GM11168 (cell line): ENCODE data around the gene MRPL14.

Experiments
- in situ Hi-C: fragments of 300-500 bp; cut with MboI; formaldehyde crosslinking; loops from one replicate; pipeline ENCODE4 v1.12.0; 2022; ENCODE audit warnings: low sequenced_read_pairs; ENCODE audit not compliant: unreplicated experiment

Gene MRPL14

DNA sequence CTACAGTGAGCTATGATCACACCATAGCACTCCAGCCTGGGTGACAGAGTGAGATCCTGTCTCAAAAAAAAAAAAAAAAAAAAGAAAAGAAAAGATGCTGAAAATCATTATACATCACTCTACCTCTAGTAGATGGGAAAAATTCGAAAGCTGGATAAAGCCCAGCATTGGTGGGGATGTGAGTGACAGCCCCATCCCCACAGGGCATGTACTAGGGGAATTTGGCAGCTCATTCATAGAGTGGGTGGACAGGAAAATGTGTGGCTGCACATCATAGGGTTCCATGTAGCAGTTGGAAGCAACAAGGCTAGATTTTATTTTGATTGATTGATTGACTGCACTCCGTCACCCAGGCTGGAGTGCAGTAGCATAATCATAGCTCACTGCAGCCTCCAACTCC is 42.0 kb downstream of the MRPL14 start:
- in situ Hi-C loops = loop anchor here (5.0 to 25.0 kb wide), 2 partner anchors 308 to 423 kb away; no protein-coding TSS in a partner anchor

DNA sequence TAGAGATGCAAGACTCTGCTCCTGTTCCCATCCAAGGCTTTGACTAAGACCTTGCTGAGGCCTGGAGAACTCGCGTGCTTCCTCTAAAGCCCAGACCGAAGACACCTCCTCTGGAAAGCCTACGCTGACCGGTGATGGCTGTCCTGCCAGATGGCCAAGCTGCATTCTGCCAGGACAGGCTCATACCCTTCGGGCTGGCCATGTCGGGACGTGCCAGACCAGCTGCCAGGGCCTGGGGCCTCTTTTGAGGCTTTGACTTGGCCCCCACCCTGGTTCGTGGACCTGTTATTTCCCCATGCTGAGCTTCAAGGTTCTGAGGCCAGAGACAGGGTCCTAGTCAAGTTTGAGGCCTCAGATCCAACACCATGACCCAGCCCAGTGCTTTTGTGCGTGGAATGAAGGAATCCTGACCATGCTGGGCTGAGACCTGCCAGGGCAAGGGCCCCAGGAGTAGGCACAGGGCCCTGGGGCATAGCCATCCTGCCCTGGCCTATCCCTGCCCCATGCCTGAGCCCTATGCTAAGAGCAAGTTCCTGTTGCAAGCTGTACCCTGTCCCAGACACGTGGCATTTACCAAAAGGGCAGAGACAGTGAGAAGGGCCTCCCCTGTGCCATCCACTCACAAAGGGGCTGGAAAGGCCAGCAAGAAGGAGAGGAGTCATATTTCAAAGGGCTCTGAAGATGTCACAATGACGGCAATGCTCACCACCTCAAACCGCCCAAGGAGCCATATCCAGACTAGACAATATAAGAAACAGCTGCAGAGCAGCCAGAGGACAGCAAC is 42.8 kb downstream of the MRPL14 start:
- in situ Hi-C loops = loop anchor here (5.0 to 25.0 kb wide), 2 partner anchors 307 to 422 kb away; no protein-coding TSS in a partner anchor

DNA sequence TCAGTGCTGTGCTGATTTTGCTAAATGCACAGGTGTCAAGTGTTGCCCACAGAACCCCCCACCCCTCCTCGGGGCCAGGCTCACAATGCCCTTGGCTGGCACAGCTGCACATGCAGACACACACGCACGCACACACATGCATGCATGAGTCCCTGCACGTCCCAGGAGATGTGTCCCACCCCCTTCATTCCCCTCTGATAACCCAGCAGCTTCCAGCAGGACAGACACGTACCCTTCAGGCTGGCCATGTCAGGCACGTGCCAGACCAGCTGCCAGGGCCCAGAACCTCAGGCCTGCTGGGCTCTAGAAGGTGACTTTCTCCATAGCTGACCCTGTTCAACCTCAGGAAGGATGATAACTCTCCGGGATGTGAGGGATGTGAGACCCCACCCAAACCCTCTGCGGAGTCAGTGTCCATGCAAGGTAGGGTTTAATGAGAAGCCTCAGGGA is 44.4 kb downstream of the MRPL14 start:
- in situ Hi-C loops = loop anchor here (25.0 kb wide), 1 partner anchor 421 kb away; no protein-coding TSS in a partner anchor

DNA sequence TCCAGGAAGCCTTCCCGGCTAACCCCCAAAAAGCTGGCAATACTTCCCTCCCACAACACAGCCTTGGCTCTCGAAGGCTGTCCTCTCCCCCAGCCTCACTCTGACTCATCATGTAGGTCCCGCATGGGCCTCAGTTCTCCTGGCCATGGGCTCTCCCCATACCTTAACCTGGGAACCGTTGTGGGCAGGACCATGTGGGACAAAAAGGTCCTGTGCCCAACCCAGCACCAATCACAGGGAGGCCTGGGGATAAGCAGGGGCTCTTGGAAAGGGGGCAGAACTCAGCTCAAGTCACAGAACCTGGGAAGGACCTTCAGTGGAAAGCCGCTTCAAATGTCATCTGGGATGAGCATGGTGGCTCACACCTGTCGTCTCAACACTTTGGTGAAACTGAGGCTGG is 45.5 kb downstream of the MRPL14 start:
- in situ Hi-C loops = loop anchor here (25.0 kb wide), 1 partner anchor 419 kb away; no protein-coding TSS in a partner anchor

DNA sequence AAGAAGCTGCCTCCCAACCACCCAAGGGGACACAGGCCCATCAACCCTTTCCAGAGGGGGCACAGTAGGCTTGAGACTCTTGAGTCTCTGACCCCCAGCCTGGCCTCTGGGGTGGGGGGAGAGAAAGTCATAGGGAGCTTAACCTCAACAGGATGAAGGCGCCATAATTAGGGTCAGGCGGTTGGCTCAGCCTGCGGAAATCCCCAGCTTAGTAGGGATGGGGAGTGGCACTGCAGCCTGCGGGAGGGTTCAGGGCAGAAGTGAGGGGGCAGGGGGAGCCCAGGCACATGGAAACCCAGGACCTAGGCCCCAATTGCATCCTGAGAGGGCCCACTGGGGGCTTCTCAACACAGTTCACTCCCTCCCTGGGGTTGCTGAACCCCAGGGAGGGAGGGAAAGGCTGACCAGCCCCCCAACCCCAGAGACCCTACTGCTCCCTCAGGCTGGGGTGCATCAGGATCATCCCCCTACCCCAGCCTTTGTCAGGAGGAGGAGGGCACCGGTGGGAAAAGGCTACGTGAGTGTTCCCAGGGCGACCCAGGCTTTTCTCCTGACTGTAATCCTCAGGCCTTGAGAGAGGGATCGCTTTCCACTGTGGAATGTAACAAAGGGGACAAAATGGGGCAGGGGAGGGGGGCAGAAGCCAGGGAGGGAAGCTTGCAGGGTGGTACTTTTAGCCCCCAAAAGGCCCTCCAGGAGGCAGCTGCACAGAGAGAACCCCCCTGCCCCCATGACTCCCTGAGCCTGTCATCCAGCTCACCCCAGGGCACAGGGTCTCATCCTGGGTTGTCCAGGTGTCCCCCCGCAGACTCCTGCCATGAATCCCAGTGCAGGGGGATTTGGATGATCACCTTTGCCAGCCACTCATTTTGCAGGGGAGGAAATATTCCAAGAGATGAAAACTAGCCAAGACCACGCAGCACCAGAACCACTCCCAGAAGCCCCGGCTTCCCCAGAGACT is 46.4 kb downstream of the MRPL14 start:
- in situ Hi-C loops = loop anchor here (25.0 kb wide), 1 partner anchor 419 kb away; no protein-coding TSS in a partner anchor

DNA sequence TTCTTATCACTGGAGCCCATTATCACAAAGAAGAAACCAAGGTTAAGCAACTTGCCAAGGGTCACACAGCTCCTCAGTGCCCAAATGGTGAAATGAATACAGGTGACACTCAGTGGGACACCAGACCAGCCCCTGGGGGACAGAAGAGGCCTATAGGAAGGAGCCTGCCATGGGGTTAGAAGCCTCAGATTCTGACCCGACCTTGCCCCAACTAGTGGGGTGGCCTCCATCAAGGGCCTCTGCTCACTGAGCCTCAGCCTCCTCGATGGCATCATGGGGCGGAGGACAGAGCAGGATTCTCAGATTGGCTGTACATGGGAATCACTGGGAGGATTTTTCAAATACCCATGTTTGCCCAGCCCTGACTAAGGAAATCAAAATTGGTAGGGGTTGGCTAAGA is 47.6 kb downstream of the MRPL14 start:
- in situ Hi-C loops = loop anchor here (25.0 kb wide), 1 partner anchor 417 kb away; no protein-coding TSS in a partner anchor

DNA sequence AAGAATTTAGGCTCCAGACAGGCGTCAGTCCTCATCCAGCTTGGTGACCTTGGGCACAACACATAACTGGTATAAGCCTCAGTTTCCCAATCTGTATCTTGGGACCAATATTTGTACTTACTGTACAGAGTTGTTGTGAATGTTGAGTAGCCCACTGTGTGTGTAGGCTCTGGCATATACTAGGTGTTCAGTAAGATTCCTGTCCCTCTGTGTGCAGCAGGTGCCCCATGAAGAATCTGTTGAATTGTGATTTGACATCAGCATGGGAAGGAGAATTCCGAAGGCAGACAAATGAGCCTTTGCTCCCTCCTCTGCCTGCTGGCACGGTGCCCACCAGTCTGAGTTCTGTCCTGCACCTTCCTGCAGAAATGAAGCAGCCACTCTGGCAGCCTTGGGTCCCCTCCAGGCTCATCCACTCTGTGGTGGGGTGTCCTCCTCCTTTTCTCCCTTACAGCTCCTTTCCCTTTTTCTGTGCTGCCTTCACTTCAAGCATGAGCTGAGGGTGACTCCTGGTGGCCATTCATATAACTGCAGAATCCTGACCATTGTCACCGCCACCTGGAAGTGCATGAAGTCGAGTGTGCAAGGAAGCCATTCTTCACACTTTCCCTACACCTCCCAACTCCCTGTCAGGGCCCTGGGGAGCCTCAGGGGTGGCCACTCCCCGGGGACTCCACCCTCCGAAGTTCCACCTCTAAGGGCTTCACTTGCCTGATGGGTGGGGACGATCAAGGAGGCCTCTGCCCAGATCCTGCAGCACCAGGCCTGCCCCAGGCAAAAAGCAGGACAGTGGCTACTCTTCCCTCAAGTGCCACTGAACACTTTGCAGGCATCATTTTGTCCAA is 48.2 kb downstream of the MRPL14 start:
- in situ Hi-C loops = loop anchor here (25.0 kb wide), 1 partner anchor 417 kb away; no protein-coding TSS in a partner anchor

DNA sequence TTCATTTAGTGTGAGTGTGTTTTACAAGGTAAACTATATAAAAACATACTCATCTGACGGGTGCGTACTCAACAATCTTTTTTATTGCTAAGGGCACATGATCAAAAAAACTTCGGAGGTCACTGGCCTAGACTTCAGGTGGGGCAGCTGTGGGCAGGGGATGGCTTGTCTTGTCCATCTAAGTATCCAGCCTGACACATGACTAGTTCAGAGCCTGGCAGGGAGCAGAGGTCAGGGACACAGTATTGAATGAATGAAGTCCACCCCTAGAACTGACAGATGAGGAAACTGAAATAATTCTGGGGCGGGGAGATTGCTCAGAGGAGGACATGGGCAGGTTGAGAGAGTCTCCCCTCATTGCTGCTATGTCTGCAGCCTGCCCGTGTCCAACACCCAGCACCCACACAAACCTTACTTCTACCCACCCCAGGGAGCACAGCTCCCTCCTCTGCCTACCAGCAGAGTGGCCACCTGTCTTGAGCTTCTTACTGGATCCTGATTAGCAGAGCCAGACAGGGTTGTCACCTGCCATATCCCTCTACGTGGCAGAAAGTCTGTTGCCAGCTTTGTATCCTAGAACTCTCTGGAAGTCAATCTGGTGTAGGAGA is 48.9 kb downstream of the MRPL14 start:
- in situ Hi-C loops = loop anchor here (25.0 kb wide), 1 partner anchor 416 kb away; no protein-coding TSS in a partner anchor

DNA sequence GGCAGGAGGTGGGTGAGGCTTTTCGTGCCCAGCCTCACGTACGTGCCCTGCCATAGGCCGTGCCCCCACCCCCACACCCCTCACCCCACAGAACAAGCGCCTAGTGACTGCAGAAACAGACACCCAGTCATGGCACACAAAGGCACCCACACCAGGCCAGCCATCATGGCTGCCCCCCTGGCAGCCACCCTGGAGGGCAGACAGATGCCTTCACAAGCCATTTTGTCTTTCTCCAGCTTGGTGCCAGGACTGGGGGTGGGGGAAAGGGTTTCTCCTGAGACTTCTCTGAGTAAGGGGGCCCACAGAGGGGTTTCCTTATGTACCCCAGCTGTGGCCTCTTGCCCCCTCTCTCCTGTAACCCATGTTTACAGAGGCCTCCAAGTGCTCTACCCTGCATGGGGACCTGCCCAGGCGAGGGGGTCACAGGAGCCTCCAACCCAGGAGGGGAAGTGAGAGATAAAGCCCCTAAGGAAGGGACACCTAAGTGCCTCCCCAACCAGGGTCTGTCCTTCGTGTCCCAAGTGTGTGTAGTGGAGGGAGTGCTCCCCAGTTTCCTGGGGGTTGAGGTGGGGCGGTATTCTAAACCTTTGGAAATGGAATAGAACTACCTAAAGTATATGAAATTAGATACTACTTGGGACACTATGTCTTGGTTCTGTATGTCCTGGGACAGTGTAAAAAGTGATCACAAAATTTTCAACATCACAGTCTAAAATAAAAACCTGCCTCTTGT is 49.9 kb downstream of the MRPL14 start:
- in situ Hi-C loops = loop anchor here (25.0 kb wide), 1 partner anchor 415 kb away; no protein-coding TSS in a partner anchor

DNA sequence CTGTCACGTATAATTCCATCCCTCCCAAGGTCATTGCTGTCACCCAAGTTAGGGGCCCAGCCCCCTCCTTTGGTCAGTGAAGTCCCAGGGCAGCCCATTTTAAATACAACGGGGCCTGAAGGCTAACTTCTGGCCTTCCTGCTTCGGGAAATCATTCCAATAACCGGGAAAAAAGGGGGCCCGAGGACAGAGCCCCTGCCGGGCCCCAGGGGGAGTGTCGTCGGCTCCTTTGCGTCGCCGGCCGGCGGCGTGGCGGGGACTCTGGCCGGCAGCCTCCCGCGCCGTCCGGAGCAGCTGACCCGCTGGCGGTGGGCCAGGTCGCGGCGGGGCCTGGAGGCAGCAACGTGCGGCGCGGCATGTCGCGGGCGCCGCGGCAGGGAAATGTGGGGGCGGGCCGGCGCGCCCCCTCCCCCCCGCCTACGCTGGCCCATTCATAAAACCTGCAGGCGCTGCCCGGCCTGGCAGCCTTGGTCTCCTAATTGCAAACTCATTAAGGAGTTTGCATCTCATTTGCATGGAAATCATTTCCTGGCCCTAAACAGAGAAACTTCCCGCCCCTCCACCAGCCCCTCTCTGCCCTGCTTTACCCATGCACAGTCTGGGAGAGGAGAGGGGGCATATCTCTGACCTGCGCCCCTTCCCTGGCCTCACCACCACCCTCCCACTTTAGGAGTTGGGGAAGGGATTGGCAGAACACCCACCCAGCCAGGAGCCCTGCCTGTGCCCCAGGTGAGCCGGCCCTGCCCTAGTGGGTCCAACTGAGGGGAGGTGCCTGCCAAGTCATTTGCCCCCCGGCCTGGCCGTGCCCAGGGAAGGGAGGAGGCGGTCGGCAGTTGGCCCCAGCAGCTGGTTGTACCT is 50.7 kb downstream of the MRPL14 start:
- in situ Hi-C loops = loop anchor here (25.0 kb wide), 1 partner anchor 414 kb away; no protein-coding TSS in a partner anchor

DNA sequence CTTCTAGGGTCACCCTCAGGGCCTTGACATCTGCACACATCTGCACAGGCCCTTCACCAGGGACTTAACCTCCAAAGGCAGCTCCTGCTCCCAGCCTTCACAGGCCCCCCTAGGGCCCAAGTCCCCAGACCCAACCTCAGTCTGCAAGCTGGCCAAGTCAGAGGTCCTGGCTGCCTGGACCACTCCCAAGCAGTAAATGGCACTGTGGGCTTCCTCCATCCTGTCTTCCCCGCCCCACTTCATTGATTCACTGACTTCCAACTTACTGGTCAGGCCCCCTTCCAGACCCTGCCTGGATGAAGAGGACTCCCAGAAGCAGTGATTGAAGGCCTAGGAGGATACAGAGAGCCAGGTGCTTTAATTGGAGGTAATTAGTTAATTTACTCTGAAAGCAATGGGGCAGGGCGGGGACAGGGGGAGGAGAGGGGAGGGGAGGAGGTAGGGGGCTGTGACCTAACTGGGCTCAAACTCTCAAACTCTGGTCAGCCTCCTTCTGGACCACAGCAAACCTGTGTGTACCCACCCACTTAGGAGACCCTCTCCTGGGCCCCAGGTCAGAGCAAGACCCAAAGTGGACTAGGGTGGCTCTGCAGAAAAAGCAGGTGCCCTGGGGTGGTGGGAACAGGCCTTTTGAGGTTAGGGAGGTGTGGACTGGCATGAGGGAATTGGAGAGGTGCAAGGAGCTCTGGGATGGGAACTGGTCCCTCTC is 51.5 kb downstream of the MRPL14 start:
- in situ Hi-C loops = loop anchor here (25.0 kb wide), 1 partner anchor 414 kb away; no protein-coding TSS in a partner anchor

DNA sequence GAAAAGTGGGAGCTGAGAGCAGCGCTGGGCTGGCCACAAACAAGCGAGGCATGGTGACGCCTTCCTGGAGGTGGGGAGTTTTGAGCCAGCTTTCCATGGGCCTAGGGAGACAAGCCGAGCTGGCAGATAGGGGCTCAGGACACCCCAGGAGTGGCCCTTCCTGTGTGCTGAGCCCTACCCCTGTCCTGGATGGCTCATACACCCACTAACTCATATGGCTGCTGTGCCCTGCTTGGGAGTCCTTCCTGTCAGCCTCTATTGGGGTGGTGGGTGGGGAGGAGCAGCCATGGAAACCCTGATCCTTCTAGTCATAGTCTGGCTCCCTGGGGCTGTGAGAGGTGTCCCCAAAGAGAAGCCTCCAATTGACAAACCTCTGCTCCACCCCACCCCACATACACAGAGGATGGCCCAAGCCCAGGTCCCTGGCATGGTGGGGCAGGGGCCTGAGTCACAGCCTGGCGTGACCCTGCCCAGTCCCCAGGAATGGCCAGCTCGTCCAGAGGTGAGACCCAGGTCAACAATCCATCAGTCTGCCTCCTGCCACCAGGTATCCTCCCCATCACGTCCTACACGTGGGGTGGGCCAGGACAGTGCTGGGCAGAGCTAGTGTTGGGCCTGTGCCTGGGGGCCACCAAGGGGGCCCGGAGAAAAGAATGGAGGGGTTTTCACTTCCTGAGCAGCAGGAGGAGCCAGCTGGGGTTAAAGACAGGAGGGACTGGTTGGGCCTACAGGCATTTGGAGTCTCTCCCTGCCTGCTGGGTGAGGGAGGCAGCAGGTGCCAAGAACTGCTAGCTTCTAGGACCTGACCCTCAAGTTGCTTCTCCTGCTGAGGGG is 52.2 kb downstream of the MRPL14 start:
- in situ Hi-C loops = loop anchor here (25.0 kb wide), 1 partner anchor 413 kb away; no protein-coding TSS in a partner anchor

DNA sequence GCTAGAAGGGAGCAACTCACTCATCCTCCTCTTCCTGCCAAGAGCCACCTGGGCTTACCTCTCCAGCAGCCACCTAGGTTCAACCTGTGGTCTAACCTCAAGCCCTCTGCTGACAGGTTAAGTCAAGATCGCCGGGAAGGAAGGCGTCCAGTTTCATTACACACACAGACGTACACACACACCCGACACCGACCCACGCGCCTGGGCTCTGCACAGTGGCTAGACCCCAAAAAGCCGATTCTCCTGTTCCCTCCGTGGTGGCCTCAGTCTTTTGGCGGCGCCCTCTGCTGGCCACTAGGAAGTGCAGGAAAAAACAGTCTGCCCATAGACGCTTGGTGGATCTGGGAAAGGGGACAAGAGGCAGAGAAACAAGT is 52.8 kb downstream of the MRPL14 start:
- in situ Hi-C loops = no loop called here

DNA sequence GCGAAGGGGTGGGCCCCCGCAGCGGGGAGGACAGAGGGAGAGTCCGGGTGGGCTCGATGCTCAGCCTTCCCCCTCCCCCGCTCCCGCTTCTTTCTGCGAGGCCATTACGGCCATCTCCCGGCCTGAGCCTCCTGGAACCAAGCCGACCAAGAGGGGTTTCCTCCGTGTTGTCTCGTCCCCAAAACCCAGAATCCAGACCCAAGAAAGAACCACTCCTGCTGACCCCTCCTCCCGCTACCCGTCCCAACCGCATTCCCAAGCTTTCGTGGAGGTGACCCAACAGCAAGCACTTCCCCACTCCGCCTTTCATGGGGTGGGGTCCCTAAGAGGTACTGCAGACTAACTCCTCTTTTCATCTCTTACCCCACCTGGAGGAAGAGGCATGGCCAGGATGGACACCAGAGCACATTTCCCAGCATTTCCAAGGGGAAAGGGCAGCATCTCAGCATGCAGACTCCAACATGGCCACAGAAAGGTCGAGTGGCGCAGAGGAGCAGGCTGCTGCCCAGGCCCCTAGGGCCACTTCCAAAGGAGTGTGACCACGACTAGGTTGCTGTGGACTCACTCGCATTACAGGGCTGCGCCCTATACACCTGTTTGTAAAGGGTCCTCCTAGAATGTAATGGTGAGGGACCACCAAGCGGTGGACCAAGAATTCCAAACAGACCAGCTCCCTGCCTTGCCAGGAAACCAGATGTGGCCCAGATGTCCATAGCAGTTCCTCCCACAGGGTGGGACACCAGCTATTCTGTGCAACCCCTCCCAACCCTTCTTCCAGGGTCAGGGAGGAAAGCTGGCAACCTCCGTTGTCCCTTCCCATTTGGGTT is 53.4 kb downstream of the MRPL14 start:
- in situ Hi-C loops = no loop called here

DNA sequence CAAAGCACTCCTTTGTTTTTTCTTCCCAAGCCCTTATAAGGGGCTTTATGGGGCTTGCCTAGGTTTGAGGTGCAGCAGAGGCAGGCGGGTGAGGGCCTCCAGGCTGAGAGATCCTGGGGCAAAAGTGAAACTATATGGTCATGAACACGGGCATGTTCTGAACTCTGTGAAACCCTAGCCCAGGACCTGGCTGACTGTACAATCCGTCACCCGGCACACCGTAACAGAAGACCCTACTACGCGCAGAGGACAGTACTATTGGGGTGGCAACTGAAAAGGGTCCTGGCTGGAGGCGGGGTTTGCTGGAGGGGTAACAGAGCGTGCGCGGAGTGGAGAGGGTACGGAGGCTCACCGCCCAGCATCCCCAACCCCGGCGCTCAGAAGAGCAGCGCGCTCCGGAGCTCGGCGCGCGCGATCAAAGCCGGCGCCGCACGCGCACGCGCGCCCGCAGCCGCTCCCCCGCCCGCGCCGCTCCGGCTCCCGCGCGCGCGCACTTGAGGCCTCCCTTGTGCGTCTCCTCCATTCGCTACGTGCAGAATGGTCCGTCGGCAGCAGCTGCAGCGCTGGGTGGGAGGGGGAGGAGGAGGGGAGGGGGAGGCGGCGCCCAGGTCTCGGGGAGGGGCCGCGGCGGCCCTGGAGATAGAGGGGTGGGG is 54.2 kb downstream of the MRPL14 start:
- in situ Hi-C loops = no loop called here
